ENCODE measurements around the gene TOMM20L.

GRCh38 chr14:58376791-58377190, 18.9 kb upstream of the TOMM20L start:
- TF ChIP-seq POLR2A (IDR thresholded peaks at IDR 0.05) (no peak), CTCF (IDR thresholded peaks at IDR 0.05) (no peak), POLR2AphosphoS5 (IDR thresholded peaks at IDR 0.05) (no peak)
